HCEC 1CT (cell line): Measurements from ENCODE around the gene COX6B2.

ENCODE experiments used
- DNase-seq: peaks from one replicate; pipeline ENCODE4 v3.0.0-alpha.2; 2017

COX6B2 gene

GRCh38 chr19:55362174-55362989 is 7.9 kb upstream of the COX6B2 start:
- no peak for DNase-seq

GRCh38 chr19:55360902-55361301 is 6.4 kb upstream of the COX6B2 start:
- no peak for DNase-seq

GRCh38 chr19:55358943-55359908 is 4.7 kb upstream of the COX6B2 start:
- no peak for DNase-seq

GRCh38 chr19:55358493-55358892 is 4.0 kb upstream of the COX6B2 start:
- DNase-seq: no peak

- no peak for DNase-seq
These were observed 798 bp upstream of the COX6B2 start for GRCh38 chr19:55355213-55355821.

GRCh38 chr19:55353803-55354697 is 469 bp downstream of the COX6B2 start:
- no peak for DNase-seq

- DNase-seq: no peak
These were observed 1.1 kb downstream of the COX6B2 start for GRCh38 chr19:55353356-55353802.

GRCh38 chr19:55352549-55353145 is 1.9 kb downstream of the COX6B2 start:
- no peak for DNase-seq

- no peak for DNase-seq
These were observed 2.5 kb downstream of the COX6B2 start for GRCh38 chr19:55352040-55352439.

GRCh38 chr19:55350620-55351315 is 3.8 kb downstream of the COX6B2 start:
- DNase-seq: no peak

GRCh38 chr19:55348317-55349034 is 6.0 kb downstream of the COX6B2 start:
- no peak for DNase-seq

GRCh38 chr19:55347442-55348009 is 7.0 kb downstream of the COX6B2 start:
- no peak for DNase-seq

- DNase-seq: no peak
These were observed 7.6 kb downstream of the COX6B2 start for GRCh38 chr19:55346725-55347441.

GRCh38 chr19:55345818-55346724 is 8.4 kb downstream of the COX6B2 start:
- no peak for DNase-seq

GRCh38 chr19:55345101-55345817 is 9.3 kb downstream of the COX6B2 start:
- no peak for DNase-seq

GRCh38 chr19:55344444-55344843 is 10.1 kb downstream of the COX6B2 start:
- no peak for DNase-seq
